NCI-H524 (cell line): ENCODE data around the gene SPEM2.

Experiments
- DNase-seq, 2 experiments: peaks; one replicate each; lab custom pipeline; 2025; lab: John Stamatoyannopoulos, UW

SPEM2 gene

DNA sequence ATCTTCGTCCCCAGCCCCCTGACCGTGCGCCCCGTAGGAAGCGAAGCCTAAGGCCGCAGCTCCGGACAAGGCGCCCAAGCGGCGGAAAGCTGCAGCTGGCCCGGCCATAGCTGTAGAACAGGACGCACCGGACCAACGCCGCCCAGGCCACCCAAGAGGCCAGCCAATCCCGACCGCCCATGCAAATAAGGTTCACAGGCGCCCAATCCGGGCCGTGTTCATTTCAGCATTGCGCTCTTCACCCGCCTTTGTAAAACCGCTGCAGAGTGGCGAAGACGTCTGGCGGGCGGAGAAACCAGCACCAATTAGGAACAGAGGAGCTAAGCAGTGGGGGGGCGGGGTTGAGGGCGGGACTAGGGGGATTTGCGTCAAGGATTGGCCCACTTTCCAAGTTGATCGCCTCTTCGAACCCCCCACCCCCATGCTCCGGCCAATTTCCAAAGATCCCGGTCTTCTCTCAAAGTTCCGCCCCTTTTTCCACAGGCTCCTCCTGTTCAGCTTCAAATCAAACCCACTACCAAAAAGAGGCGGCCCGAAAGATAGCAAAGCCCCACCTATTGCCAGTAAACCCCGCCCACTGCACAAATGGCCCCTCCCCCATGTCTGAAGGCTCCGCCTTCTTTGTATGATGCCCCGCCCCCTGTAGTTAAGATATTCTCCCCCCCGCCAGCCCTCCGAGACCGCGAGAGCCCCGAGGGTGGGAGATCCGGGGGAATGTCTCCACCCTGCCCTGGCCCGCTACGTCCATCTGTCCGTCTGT lies 21.3 kb upstream of the SPEM2 start, which contains the start of gene TMEM256:
Gene TMEM256, minus strand, starts transcription at position 121 of the 760 bp plus-strand sequence. Its CDS starts 13 bp downstream, at position 108.
- DNase-seq = peak; percentile 93 to 95

DNA sequence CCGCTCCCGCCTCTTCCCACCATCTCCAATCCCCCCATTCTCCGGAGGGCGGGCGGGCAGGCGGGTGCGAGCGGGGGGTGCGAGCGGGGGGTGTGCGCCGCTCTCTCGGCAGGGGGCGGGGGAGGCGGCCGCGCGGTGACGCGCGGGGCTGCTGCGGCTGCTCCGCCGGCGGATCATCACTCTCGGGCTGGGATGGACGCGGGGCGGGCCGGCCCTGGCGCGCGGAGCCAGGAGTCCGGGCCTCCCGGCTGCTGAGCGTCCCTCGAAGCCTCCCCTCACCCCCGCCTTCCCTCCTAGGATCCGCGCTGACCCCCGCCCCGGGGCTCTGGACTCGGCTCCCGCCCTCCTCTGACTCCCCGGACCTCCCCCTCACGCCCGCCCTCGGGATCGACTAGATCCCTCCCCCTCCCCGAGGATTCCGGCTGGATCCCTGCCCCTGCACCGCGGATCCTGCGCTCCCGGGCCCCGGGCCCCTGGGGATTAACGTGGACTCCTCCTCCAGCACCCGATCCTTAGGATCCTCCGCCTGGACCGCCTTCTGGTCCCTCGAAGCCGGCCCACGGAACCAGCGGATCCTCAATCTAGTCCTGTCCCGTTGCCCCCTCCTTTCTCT lies 20.6 kb upstream of the SPEM2 start:
- peak in 1 of 2 experiments; percentile 5 for DNase-seq

DNA sequence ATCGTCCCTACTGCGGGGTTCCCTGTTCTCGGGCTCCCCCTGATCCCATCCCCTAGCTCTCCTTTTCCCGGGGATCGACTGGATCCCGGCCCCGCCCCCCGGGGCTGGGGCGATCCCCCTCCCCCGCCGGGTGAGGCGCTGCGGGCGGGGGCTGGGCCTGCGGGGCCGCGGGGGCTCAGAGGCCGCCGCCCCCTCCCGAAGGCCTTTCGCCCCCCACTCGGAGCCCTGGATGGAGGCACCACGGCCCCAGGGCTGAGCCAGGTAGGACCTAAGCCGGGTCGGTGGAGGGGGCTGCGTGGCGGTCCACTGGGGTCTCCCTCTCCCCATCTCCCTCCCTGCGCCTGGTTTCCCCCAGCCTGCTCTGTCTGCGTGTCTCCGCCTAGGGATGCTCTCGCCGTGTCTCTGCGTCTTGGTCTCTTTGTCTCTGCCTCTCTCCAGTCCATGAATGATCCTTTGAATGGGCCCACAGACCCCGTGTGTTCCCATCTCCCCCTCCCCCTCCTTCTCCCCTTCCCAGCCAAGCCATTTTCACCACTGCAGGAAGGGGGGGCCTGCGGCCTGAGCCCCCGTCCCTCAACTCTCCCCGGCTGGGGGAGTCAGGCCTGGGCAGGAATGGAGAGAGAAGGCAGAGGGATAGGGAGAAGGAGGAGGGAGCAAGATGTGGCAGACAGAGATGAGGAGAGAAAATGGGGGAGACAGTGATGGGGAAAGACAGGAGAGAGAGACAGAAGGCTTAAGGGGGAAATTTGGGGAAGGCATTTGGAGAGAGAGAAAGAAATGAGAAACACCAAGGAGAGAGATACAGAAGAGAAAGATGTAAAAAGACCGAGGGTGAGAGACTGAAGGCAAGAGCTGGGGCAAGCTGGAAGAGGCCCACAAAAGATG lies 19.8 kb upstream of the SPEM2 start:
- no peak for DNase-seq

DNA sequence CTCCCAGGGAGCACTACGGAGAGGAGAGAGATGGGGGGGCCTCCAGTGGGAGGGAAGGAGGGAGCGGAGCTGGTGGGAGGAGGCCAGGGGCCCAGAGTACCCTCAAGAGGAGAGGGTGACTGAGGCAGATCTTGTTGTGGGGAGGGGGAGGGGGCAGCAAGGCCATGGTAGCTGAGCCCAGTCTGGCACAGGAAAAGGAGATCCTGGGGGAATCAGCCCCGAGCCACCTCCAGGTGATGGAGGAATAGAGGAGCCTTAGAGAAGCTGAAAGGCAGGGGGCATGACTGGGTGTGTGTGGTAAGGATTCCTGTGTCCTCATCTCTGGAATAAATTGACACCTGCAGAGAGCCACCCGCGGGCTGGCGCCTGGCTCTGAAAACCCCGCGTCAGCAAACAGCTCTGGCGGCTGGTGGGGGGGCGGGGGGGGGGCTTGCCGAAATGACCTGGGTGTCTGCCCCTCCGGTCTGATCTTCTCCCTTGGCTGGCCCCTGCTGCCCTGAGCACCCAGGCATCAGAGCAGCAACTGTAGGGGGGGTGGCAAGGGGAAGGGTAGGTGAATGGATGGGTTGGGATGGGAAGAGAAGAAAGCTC lies 19.1 kb upstream of the SPEM2 start:
- DNase-seq = no peak

DNA sequence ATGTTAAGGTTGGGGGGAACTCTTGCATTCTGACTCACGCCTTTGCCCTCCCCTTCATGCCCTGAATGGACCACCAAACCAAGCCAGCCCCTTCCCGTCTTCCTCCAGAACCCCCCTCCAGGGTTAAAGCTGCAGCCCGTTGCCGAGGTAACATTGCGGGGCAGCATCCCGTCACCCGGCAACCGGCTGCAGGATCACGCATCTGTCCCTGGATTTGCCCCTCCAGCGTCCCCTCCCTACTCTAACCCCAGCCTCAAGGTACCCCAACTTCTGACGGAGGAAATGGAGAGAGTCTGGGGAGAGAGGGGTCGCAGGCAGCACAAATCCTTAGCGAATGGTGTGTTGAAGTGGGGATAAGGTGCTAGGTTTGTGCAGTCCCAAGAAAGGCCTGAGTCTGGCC lies 18.3 kb upstream of the SPEM2 start:
- no peak for DNase-seq

DNA sequence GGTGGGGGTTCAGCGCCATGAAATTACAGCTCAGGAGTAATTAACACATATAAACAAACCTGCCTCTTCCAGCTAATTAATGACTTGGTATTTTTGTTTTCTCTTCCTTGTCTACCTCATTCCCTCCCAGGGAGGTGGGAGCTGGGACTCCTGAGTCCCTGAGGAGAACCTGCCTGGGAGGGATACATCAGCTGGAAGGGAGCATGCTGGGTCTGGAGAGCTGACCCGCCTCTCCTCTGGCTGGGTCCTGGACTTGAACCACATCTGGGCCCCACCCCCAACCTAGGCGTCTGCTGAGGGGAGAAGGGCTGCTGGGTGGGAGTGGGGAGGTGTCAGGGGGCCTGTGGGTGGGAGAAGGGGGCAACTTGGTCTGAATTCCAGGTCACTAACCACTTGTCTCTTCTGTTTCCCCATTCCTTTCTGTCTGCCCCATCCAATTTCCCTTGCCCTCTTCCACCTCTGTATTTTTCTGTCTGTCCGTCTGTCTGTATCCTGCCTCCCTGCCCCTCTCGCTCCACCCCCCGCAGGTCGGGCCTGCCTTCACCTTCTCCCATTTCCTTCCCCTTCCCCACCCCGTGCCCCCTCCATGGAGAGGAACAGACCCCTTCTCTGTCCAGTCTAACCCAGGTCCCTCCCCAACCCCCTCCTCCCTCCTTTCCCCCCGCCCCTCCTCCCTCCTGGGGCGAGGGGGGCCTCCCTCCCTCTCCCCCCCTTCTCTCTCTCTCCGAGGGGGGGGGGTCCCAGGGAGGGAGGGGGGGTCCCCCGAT lies 17.7 kb upstream of the SPEM2 start, which contains the start of gene NLGN2:
Gene NLGN2, plus strand, starts transcription at position 361 of the 767 bp plus-strand sequence. CDS start 411 bp downstream, outside the sequence.
- no peak for DNase-seq

DNA sequence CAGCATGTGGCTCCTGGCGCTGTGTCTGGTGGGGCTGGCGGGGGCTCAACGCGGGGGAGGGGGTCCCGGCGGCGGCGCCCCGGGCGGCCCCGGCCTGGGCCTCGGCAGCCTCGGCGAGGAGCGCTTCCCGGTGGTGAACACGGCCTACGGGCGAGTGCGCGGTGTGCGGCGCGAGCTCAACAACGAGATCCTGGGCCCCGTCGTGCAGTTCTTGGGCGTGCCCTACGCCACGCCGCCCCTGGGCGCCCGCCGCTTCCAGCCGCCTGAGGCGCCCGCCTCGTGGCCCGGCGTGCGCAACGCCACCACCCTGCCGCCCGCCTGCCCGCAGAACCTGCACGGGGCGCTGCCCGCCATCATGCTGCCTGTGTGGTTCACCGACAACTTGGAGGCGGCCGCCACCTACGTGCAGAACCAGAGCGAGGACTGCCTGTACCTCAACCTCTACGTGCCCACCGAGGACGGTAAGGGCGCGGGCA lies 17.1 kb upstream of the SPEM2 start:
- no peak for DNase-seq

DNA sequence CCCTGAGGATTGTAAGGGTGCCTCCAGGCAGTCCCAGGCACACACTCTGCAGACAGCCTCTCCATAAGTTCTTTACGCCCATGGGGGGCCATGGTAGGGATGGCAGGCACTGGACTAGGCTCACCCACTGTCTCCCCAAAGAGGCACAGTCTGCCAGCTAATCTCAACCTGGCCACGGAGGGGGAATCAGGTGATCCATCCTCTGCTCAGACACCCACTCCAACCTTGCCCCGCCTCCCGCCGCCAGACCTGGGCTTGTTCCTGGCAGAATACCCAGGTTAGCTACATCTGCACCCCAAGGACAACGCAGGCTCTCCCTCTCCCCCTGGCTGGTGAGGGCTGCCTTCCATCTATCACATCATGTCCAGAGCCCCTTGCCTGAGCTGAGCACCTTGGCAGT lies 16.6 kb upstream of the SPEM2 start:
- no peak for DNase-seq

DNA sequence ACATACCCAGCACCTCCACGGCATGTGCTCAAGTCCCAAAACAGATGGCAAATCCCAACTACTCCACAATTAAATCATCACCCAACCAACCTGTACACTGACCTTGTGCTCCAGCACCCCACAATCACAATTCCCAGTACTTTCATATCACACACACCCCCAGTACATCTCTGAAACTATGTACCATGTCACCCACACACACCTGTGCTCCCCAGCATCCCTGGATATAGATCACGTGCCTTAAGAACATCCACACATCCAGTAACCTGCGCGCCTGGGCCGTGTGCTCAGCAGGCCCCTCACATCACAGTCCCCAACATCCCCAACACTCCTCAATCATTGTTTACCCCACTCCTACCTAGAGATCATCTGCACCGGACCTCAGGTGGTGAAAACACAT lies 15.7 kb upstream of the SPEM2 start:
- no peak for DNase-seq

DNA sequence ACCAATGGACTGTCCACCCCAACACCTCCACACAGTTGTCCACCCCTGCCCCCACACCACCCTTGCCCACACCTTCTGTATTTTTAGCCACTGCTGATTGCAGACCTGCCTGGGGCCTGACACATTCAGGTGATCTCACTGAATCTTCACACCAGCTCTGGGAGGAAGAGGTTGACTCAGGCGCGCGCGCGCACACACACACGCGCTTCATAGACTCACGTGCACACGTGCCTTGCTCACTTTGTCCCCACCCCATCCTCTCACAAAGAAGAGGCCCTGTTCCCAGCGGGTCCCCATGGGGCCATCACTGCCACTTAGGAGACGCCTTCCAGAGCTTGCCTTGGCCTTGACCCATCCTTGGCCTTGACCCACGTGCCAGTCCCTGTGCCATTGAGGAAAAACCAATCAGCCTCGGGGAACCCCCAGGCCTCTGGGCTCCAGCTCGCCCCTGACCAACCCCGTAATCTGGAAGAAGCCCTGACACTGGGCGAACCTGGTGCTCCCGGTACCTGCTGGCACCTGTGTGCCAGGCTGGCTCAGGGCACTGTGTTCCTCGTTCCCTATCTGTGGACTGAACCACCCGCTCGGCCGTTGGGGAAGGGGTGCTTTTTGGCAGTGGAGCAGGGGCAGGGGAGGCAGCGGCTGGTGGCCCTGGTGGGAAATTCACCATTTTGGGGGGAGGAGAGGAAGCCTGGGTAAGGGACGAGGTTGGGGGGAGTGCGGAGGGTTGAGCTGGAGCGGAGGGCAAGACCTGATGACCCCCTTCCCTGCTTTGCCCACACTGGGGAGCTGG lies 14.6 kb upstream of the SPEM2 start:
- no peak for DNase-seq

DNA sequence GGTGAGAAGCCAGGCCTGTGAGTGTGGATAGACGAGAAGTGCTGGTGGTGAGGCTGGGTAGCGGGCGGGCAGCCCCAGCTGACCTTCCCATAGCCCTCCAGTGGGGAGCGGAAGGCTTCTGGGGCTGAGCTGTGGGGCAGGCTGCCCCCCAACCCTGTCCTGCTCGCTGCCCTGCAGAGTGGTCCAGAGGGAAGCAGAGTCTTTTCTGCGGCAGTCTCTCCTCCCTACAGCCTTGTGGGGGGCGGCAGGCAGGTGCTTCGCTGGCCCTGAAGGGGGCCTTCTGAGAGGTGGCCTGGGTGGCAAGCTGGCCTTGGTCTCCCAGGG lies 14.0 kb upstream of the SPEM2 start:
- no peak for DNase-seq

DNA sequence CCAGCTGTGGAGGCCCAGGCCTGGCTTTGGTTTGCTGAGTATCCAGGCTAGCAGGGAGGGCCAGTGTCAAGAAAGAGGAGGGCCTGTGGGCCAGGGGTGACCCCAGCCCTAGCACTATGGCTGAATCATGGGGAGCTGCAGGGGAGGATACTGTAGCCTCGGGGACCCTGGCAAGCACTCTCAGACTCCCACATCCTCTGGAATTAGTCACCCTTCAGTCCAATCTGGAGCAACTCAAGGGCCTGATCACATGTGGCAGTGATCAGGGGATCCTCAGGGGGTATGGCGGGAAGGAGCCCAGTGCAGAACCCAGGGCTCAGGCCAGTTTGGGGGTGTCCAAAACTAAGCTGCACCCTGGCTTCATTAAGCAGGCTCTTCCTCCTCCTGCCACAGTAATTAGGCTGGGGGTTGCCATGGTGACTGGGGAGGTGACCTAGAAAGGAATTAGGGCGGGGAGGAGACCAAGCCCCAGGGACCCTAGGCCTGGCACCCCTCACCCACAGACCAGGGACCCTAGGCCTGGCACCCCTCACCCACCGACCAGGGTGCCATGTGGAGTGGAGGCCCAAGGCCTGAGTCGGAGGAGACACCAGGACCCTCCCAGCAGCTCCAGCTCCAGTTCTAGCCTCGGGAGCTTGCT lies 11.9 kb upstream of the SPEM2 start:
- DNase-seq = no peak

DNA sequence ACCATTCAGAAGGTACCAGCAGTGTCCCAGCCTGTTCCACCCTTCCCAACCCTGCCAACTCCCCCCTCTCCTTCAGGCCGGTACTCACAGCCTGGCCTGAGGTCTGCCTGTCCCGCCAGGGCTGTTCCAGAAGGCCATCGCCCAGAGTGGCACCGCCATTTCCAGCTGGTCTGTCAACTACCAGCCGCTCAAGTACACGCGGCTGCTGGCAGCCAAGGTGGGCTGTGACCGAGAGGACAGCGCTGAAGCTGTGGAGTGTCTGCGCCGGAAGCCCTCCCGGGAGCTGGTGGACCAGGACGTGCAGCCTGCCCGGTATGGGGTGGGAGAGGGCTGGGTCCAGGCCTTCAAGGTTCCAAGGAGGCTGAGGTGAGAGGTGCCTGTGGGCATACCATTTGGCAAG lies 10.6 kb upstream of the SPEM2 start:
- no peak for DNase-seq

DNA sequence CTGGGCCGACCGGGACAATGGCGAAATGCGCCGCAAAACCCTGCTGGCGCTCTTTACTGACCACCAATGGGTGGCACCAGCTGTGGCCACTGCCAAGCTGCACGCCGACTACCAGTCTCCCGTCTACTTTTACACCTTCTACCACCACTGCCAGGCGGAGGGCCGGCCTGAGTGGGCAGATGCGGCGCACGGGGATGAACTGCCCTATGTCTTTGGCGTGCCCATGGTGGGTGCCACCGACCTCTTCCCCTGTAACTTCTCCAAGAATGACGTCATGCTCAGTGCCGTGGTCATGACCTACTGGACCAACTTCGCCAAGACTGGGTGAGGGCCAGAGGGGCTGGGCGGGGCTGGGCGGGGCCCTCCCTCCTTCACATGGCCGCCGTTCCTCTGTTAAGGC lies 9.6 kb upstream of the SPEM2 start:
- no peak for DNase-seq

DNA sequence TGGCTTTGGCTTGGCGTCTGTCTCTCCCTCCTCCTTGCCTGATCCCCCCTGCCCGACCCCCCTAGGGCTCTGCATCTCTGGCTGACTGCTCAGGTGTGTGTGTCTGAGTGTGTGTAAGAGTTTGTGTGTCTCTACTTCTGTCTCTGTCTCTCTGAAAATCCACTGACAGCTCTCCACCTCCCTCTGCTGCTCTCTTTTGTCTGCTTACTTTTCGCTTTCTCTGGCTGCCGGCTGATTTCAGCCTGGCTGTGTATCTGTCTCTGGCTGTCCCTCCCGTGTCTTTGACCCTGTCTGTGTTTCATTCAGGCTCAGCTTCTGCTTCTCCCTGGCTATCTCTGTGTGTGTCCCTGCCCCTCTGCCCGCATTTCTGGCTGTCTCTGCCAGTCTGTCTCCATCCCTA lies 9.1 kb upstream of the SPEM2 start:
- no peak for DNase-seq

DNA sequence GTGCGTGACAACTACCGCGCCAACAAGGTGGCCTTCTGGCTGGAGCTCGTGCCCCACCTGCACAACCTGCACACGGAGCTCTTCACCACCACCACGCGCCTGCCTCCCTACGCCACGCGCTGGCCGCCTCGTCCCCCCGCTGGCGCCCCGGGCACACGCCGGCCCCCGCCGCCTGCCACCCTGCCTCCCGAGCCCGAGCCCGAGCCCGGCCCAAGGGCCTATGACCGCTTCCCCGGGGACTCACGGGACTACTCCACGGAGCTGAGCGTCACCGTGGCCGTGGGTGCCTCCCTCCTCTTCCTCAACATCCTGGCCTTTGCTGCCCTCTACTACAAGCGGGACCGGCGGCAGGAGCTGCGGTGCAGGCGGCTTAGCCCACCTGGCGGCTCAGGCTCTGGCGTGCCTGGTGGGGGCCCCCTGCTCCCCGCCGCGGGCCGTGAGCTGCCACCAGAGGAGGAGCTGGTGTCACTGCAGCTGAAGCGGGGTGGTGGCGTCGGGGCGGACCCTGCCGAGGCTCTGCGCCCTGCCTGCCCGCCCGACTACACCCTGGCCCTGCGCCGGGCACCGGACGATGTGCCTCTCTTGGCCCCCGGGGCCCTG lies 8.3 kb upstream of the SPEM2 start:
- DNase-seq = no peak

DNA sequence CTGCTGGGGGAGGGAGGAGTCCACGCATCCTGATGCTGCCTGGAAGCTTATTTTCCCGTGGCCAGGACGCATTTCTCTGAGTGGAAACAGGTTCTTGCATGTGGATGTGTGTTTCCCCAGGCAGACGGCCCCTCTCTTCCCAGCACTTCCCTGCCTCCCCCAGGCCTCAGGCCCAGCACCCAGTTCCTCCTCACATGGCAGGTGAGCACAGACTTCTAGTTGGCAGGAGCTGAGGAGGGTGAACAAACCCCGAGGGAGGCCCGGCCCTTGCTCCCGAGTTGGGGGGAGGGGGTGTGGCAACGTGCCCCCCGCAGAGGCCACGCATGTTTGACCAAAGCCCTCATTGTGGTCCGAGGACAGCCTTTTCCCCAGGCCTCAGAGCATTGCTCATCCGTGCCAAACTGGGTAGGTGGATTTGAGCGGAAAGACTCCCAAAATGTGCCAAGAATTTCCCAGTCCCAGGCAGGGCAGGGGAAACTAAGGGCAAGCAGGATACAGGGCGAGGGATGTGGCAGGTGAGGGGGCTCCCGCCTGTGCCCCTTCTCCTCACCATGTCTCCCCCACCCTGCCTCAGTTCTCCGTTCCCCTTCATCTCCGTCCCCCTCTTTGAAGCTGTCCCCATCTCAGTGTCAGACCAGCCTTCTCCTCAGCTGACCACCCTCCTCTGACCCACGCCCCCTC lies 6.8 kb upstream of the SPEM2 start:
- DNase-seq = no peak

DNA sequence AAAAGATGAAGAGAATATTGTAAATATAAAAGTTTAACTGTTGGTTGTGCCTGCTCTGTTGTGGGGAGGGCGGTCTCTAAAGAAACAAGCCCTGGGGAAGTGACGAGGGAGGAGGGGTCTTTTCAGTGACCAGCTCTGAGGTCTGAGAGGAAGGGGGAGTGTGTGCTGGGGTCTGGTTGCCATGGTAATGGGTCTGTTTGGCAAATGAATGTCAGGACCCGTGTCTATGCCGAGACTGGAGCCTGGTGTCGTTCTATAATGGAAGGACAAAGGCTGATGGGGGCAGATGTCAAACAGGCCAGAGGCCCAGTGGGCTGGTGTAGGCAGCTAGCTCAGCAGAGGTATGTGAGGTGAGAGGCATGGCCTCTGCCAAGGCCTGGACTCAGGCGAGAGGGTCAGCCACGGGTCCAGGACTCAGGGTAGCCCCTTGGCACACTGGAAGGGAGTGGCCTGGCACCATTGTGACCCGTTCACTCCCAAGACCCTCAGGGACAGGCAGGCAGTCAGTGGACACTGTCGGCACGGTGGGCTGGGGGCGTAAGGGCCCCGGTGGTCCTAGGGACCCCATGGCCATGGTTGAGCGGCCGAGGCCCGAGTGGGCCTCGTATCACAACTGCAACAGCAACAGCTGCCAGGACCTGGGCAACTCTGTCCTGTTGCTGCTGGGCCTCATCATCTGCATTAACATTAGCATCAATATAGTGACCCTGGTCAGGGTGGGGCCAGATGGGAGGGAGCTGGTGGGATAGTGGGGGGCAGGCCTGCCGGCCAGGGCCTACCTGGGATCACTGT lies 5.4 kb upstream of the SPEM2 start, which contains the start of gene SPEM1:
Gene SPEM1, plus strand, starts transcription at position 506 of the 792 bp plus-strand sequence. Its CDS starts 61 bp downstream, at position 567.
- no peak for DNase-seq
